Ascending aorta (tissue), 2 donors: ENCODE data around the gene RNF208. TPM values are rescaled to one million over a fixed set of nuclear protein-coding genes. Genes with fewer than 3 reads are reported as not detected.
"Not testable (repeated sequence)": the region's sequence is repeated elsewhere in the genome, so short reads cannot be mapped to it uniquely, and the experiment has no call there.

Experiments
- DNase-seq, 2 donors: peaks; one replicate each; pipeline ENCODE4 v3.0.0-alpha.2; 2019; ENCODE audit warnings: low spot score in 2 of 2
- H3K27ac ChIP-seq, 2 donors: fragments of 200-600 bp; sonication (generic); one replicate each; pipeline ENCODE4 v1.5.1; 2016 to 2017; ENCODE audit warnings: mild to moderate bottlenecking in 1 of 2
- H3K27me3 ChIP-seq: fragments of 200-600 bp; sonication (generic); one replicate; pipeline ENCODE4 v1.5.1; 2017
- H3K36me3 ChIP-seq, 2 donors: fragments of 200-600 bp; sonication (generic); one replicate each; pipeline ENCODE4 v1.5.1; 2016
- H3K4me1 ChIP-seq, 2 donors: fragments of 200-600 bp; sonication (generic); one replicate each; pipeline ENCODE4 v1.5.1; 2016 to 2017; ENCODE audit warnings: mild to moderate bottlenecking in 1 of 2
- H3K4me3 ChIP-seq, 2 donors: fragments of 200-600 bp; sonication (generic); one replicate each; pipeline ENCODE4 v1.5.1; 2016 to 2017; ENCODE audit warnings: mild to moderate bottlenecking in 1 of 2
- H3K9me3 ChIP-seq, 2 donors: fragments of 200-600 bp; sonication (generic); one replicate each; pipeline ENCODE4 v1.5.1; 2016
- CTCF ChIP-seq, 3 experiments: fragments of 200-600 bp in 2 of 3; fragments of 450-650 bp in 1 of 3; sonication (generic) in 2 of 3; IDR thresholded peaks; one replicate each; pipeline ENCODE4 v1.5.1; 2016 to 2019; ENCODE audit warnings: antibody characterized with exemption in 3 of 3, mild to moderate bottlenecking in 1 of 3, moderate library complexity in 1 of 3
- intact Hi-C: fragments of 100-400 bp; cut with DNase I; formaldehyde crosslinking; loops from one replicate; pipeline ENCODE4 v1.15.1; 2023
- total RNA-seq: library from RNA; depleted of rRNA; stranded (reverse); fragments of >200 nt; gene quantifications from one replicate; pipeline ENCODE4 v1.1.0, GENCODE V29; 2016

RNF208 gene
- total RNA-seq, 1 donor from 2014 or later: 6.7 TPM

DNA sequence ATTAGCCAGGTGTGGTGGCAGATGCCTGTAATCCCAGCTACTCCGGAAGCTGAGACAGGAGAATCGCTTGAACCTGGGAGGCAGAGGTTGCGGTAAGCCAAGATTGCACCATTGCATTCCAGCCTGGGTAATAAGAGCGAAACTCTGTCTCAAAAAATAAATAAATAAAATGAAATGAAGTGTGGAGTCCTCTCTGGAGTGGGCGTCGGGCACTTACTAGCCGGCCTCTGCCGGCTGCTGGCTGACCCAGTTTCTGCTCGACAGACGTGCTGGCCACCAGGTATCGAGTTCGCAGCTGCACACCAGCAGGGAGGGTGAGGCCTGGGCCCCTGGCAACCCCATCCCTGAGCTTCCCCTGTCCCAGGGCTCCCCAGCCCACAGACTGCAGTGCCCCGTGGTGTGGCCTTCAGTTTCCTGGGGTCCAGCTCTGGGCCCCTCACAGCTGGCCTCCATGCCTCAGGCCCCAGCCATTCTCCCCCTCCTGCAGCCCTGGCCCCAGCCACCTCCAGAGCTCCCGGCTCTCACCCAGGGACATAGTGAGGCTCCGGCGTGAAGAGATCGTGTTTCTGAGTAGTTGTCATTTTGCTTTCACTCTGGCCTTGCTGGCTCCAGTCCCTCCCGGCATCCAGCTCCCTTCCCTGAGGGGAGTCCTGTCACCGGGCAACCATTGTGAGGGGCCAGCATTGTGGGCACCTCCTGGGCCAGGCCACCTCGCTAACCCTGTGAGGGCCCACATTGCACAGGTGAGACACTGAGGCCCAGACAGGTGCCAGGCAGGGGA is 25.3 kb upstream of the RNF208 start:
- Histone ChIP-seq H3K27ac (no peak overlapping the region), H3K4me3 (no peak overlapping the region), H3K4me1 (peaks cover 8 to 9% of the 10 kb centered on the region in 2 donors), H3K9me3 (no peaks in the 10 kb centered on the region), H3K27me3 (no peaks in the 10 kb centered on the region), H3K36me3 (peaks cover 12 to 17% of the 10 kb centered on the region in 2 donors)
- no peak for TF ChIP-seq CTCF (IDR thresholded peaks at IDR 0.05)
- DNase-seq: no peak
- intact Hi-C loops: no loop called here

DNA sequence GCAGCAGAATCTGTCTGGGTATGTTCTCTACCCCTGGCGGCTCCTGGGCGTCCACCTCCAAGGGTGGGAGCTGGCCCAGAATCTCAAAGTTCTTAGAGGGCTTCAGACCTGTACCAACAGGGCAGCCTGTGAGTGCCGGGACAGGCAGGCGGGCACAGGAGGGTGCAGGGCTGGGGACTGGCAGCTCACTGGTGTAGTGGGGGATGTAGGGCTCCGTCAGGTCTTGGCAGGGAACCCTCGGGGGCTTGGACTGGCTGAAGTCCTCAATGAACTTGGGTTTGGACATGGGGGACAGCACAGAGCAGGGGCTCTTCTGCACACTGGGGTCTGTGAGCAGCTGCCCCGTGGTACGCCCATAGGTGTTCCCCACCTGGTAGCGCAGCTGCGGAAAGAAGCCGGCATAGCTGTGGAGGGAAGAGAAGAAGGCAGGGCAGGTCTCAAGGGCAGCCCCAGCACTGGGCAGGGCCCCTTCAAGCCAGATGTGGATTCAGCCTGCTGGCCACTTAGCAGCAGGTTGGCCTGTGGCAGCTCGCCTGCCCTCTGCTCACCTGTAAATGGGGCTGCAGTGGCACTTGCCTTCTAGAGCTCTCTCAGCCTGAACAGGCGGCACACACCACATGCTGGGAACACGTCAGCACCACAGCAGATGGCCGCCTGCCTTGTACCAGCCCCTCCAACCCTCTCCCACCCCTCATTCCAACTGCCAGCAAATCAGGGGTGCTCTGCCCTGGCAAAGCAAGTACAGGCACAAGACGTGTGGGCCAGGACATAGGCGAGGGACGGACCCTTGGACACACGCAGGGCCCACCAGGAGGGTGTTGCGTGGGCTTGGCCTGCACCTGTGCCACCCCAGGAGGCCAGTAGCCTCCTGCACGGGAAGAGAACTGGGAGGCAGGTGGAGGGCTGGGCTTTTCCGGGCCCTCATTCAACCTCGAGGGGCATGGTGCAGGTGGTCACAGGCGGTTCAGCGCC is 23.7 kb upstream of the RNF208 start:
- TF ChIP-seq CTCF (IDR thresholded peaks at IDR 0.05): no peak
- intact Hi-C loops: no loop called here

DNA sequence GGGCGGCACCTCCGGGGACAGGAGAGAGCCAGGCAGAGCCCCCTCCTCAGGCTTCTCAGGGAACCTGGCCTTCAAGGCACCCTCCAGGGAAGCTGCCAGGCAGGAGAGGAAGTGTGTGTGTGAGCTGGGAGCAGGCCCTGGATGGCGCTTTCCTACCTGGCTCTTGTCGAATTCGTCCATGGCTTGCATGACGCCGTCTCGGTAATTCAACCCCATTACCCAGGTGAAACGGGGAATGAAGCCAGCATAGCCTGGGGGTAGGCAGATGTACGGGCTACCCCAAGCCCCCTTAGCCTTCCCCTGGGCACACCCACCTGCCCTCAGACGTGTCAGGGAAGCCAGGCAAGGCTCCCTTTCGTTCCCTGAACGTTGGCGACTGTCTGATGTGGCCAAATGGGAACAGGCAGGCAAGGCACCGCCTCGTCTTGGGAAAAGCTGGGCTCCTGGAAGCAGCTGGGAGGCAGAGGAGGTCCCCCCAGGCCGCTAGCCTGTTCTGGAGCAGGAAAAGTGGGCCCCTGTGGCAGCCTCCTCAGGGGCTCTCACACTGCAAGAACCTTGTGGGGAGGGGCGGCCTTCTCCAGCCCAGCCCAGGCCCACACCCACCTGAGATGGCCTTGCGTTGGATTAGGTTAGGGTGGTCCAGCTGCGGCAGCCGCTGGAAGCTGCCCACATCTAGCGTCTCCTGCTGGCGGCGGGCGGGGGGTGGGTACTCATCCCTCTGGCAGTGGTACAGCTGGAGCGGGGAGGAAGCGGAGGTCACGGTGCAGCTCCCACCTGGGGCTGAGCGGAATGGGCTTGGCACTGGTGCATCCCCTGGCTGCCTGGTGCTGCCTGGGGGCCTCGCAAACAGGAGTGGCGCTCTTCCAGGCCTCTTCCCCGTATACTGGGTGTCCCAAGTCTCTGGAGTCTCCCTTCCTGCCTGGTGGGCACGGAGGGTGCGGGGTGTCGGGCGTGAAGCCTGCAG is 22.7 kb upstream of the RNF208 start:
- no peak for DNase-seq
- no peak for TF ChIP-seq CTCF (IDR thresholded peaks at IDR 0.05)
- intact Hi-C loops: no loop called here
- Histone ChIP-seq H3K36me3 (peaks cover 14 to 20% of the 10 kb centered on the region in 2 donors), H3K4me1 (peaks cover 13 to 16% of the 10 kb centered on the region in 2 donors), H3K9me3 (no peaks in the 10 kb centered on the region), H3K4me3 (no peak overlapping the region), H3K27ac (no peak overlapping the region), H3K27me3 (no peaks in the 10 kb centered on the region)

More for the DNA sequence above, 23.7 kb upstream of the RNF208 start:
- Histone ChIP-seq H3K36me3 (peaks cover 14 to 20% of the 10 kb centered on the region in 2 donors), H3K4me3 (no peak overlapping the region), H3K9me3 (no peaks in the 10 kb centered on the region), H3K4me1 (peaks cover 13 to 14% of the 10 kb centered on the region in 2 donors), H3K27ac (no peak overlapping the region), H3K27me3 (no peaks in the 10 kb centered on the region)
- DNase-seq: no peak

DNA sequence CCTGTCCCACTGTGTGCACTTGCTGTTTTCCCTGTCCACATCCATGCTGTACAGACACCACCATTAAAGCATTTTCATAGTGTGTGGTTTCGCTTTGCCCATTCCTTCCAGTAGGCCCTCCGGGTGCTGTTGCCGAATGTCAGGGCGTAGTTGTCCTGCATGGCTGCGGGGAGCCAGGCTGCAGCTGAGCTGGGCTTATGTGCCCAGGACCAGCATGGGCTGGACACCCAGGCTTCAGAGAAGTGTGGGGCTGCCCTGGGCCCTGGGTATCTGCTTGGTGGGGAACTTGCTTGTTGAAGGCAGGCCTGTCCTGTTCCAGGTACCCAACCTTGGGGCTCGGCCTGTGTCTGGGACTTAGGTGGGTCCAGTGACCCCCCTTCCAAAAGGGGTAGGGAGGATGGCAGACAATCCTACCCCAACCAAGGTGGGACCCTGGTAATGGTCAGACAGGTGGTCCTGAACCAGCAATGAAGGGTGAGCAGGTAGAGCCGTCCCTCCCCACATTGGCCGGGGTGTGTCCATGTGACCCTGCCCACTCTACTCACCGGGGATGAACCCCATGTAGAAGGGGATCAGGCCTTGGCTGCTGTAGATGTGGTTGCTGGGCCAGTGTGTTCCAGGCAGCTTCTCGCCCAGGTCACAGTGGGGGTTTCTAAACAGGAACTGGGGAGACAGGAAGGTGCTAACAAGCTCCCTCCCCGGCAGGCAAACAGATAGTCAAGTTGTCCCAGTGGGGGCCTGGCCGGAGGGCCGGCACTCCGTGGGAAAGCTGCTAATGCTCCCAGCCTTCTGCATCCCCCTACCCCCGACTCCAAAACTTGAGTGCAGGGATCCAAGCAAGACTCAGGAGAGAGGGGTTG is 21.8 kb upstream of the RNF208 start:
- Histone ChIP-seq H3K27ac (no peak overlapping the region), H3K36me3 (peaks cover 14 to 20% of the 10 kb centered on the region in 2 donors), H3K4me3 (no peak overlapping the region), H3K27me3 (no peaks in the 10 kb centered on the region), H3K9me3 (no peaks in the 10 kb centered on the region), H3K4me1 (peaks cover 13 to 21% of the 10 kb centered on the region in 2 donors)
- TF ChIP-seq CTCF (IDR thresholded peaks at IDR 0.05): no peak
- no peak for DNase-seq
- intact Hi-C loops: no loop called here

GRCh38 chr9:137243266-137243625 is 21.2 kb upstream of the RNF208 start:
- not testable (repeated sequence) for DNase-seq

More at GRCh38 chr9:137243266-137243625, 21.2 kb upstream of the RNF208 start:
- H3K27me3 ChIP-seq, intact Hi-C loops, H3K4me3 ChIP-seq, H3K9me3 ChIP-seq, H3K27ac ChIP-seq: not testable (repeated sequence)
- H3K4me1 ChIP-seq: peaks cover 13 to 21% of the 10 kb centered on the region in 2 donors
- H3K36me3 ChIP-seq: peaks cover 14 to 20% of the 10 kb centered on the region in 2 donors
